ENCODE measurements around the gene MINDY1.
A peak's percentile ranks its signal among the peaks of the same experiment; 100 is the strongest.

Gene MINDY1

GRCh38 chr1:151003180-151003579, 3.5 kb downstream of the MINDY1 start:
- Mint-ChIP-seq H3K27me3 (no peaks in the 10 kb centered on the region), H3K4me3 (peak overlapping the region; percentile 84), H3K36me3 (peaks cover 5% of the 10 kb centered on the region), H3K4me1 (ENCODE audit: low read depth) (peaks cover 81% of the 10 kb centered on the region), H3K27ac (peak overlapping the region; percentile 92), H3K9me3 (ENCODE audit: low read depth) (no peaks in the 10 kb centered on the region)

GRCh38 chr1:151002611-151003010, 4.1 kb downstream of the MINDY1 start:
- Mint-ChIP-seq H3K27me3 (no peaks in the 10 kb centered on the region), H3K4me1 (ENCODE audit: low read depth) (peaks cover 75% of the 10 kb centered on the region), H3K27ac (peak overlapping the region; percentile 92), H3K36me3 (peaks cover 5% of the 10 kb centered on the region), H3K9me3 (ENCODE audit: low read depth) (no peaks in the 10 kb centered on the region), H3K4me3 (peak overlapping the region; percentile 84)

- peak overlapping the region; percentile 47 for H3K4me3 Mint-ChIP-seq
- H3K27me3 Mint-ChIP-seq, result no peaks in the 10 kb centered on the region
- H3K27ac Mint-ChIP-seq, result peak overlapping the region; percentile 55
- no peaks in the 10 kb centered on the region for H3K9me3 Mint-ChIP-seq (ENCODE audit: low read depth)
- peaks cover 5% of the 10 kb centered on the region for H3K36me3 Mint-ChIP-seq
- peaks cover 70% of the 10 kb centered on the region for H3K4me1 Mint-ChIP-seq (ENCODE audit: low read depth)
Observed at GRCh38 chr1:151002051-151002450, 4.7 kb downstream of the MINDY1 start.

GRCh38 chr1:151001602-151002001, 5.1 kb downstream of the MINDY1 start:
- H3K27me3 Mint-ChIP-seq, result no peaks in the 10 kb centered on the region
- H3K36me3 Mint-ChIP-seq, result peaks cover 5% of the 10 kb centered on the region
- H3K27ac Mint-ChIP-seq, result peak overlapping the region; percentile 55
- peaks cover 65% of the 10 kb centered on the region for H3K4me1 Mint-ChIP-seq (ENCODE audit: low read depth)
- H3K4me3 Mint-ChIP-seq, result peak overlapping the region; percentile 47
- no peaks in the 10 kb centered on the region for H3K9me3 Mint-ChIP-seq (ENCODE audit: low read depth)

GRCh38 chr1:151000408-151000807, 6.3 kb downstream of the MINDY1 start:
- H3K4me1 Mint-ChIP-seq (ENCODE audit: low read depth), result peaks cover 54% of the 10 kb centered on the region
- H3K9me3 Mint-ChIP-seq (ENCODE audit: low read depth), result no peaks in the 10 kb centered on the region
- no peak overlapping the region for H3K4me3 Mint-ChIP-seq
- peaks cover 5% of the 10 kb centered on the region for H3K36me3 Mint-ChIP-seq
- H3K27me3 Mint-ChIP-seq, result no peaks in the 10 kb centered on the region
- H3K27ac Mint-ChIP-seq, result peak overlapping the region; percentile 11

GRCh38 chr1:150999926-151000325, 6.8 kb downstream of the MINDY1 start:
- Mint-ChIP-seq H3K27ac (no peak overlapping the region), H3K4me3 (no peak overlapping the region), H3K27me3 (no peaks in the 10 kb centered on the region), H3K36me3 (peaks cover 5% of the 10 kb centered on the region), H3K9me3 (ENCODE audit: low read depth) (no peaks in the 10 kb centered on the region), H3K4me1 (ENCODE audit: low read depth) (peaks cover 50% of the 10 kb centered on the region)

- Mint-ChIP-seq H3K27ac (peak overlapping the region; percentile 22), H3K4me1 (ENCODE audit: low read depth) (peaks cover 44% of the 10 kb centered on the region), H3K9me3 (ENCODE audit: low read depth) (no peaks in the 10 kb centered on the region), H3K27me3 (no peaks in the 10 kb centered on the region), H3K36me3 (peaks cover 5% of the 10 kb centered on the region), H3K4me3 (no peak overlapping the region)
Observed at GRCh38 chr1:150999051-150999674, 7.5 kb downstream of the MINDY1 start.

- no peaks in the 10 kb centered on the region for H3K27me3 Mint-ChIP-seq
- H3K36me3 Mint-ChIP-seq, result peaks cover 5% of the 10 kb centered on the region
- no peak overlapping the region for H3K4me3 Mint-ChIP-seq
- no peaks in the 10 kb centered on the region for H3K9me3 Mint-ChIP-seq (ENCODE audit: low read depth)
- peaks cover 34% of the 10 kb centered on the region for H3K4me1 Mint-ChIP-seq (ENCODE audit: low read depth)
- no peak overlapping the region for H3K27ac Mint-ChIP-seq
Observed at GRCh38 chr1:150997949-150998348, 8.8 kb downstream of the MINDY1 start.

GRCh38 chr1:150997126-150997872, 9.4 kb downstream of the MINDY1 start:
- Mint-ChIP-seq H3K9me3 (ENCODE audit: low read depth) (no peaks in the 10 kb centered on the region), H3K4me3 (no peak overlapping the region), H3K4me1 (ENCODE audit: low read depth) (peaks cover 28% of the 10 kb centered on the region), H3K27me3 (no peaks in the 10 kb centered on the region), H3K27ac (no peak overlapping the region), H3K36me3 (peaks cover 5% of the 10 kb centered on the region)

GRCh38 chr1:150995896-150996295, 10.8 kb downstream of the MINDY1 start:
- no peaks in the 10 kb centered on the region for H3K36me3 Mint-ChIP-seq
- H3K4me3 Mint-ChIP-seq, result no peak overlapping the region

GRCh38 chr1:150995460-150995859, 11.2 kb downstream of the MINDY1 start:
- H3K4me3 Mint-ChIP-seq, result no peak overlapping the region
- H3K27me3 Mint-ChIP-seq, result no peaks in the 10 kb centered on the region
- H3K36me3 Mint-ChIP-seq, result no peaks in the 10 kb centered on the region
- H3K27ac Mint-ChIP-seq, result no peak overlapping the region
- peaks cover 11% of the 10 kb centered on the region for H3K4me1 Mint-ChIP-seq (ENCODE audit: low read depth)
- no peaks in the 10 kb centered on the region for H3K9me3 Mint-ChIP-seq (ENCODE audit: low read depth)

More at GRCh38 chr1:150995896-150996295, 10.8 kb downstream of the MINDY1 start:
- H3K9me3 Mint-ChIP-seq (ENCODE audit: low read depth), result no peaks in the 10 kb centered on the region
- no peak overlapping the region for H3K27ac Mint-ChIP-seq
- H3K4me1 Mint-ChIP-seq (ENCODE audit: low read depth), result peaks cover 15% of the 10 kb centered on the region
- no peaks in the 10 kb centered on the region for H3K27me3 Mint-ChIP-seq

- no peak overlapping the region for H3K27ac Mint-ChIP-seq
- no peaks in the 10 kb centered on the region for H3K27me3 Mint-ChIP-seq
- H3K36me3 Mint-ChIP-seq, result no peaks in the 10 kb centered on the region
- H3K4me1 Mint-ChIP-seq (ENCODE audit: low read depth), result peaks cover 3% of the 10 kb centered on the region
- no peaks in the 10 kb centered on the region for H3K9me3 Mint-ChIP-seq (ENCODE audit: low read depth)
- H3K4me3 Mint-ChIP-seq, result no peak overlapping the region
Observed at GRCh38 chr1:150994248-150994647, 12.5 kb downstream of the MINDY1 start.

GRCh38 chr1:150992626-150993025, 14.1 kb downstream of the MINDY1 start:
- H3K27ac Mint-ChIP-seq, result no peak overlapping the region
- H3K9me3 Mint-ChIP-seq (ENCODE audit: low read depth), result no peaks in the 10 kb centered on the region
- H3K4me1 Mint-ChIP-seq (ENCODE audit: low read depth), result peaks cover 5% of the 10 kb centered on the region
- no peaks in the 10 kb centered on the region for H3K36me3 Mint-ChIP-seq
- H3K27me3 Mint-ChIP-seq, result no peaks in the 10 kb centered on the region
- H3K4me3 Mint-ChIP-seq, result no peak overlapping the region

GRCh38 chr1:150987924-150988323, 18.8 kb downstream of the MINDY1 start:
- H3K9me3 Mint-ChIP-seq (ENCODE audit: low read depth), result no peaks in the 10 kb centered on the region
- no peak overlapping the region for H3K27ac Mint-ChIP-seq
- H3K4me1 Mint-ChIP-seq (ENCODE audit: low read depth), result peaks cover 5% of the 10 kb centered on the region
- no peaks in the 10 kb centered on the region for H3K36me3 Mint-ChIP-seq
- H3K4me3 Mint-ChIP-seq, result no peak overlapping the region
- H3K27me3 Mint-ChIP-seq, result no peaks in the 10 kb centered on the region

- H3K27me3 Mint-ChIP-seq, result no peaks in the 10 kb centered on the region
- H3K27ac Mint-ChIP-seq, result no peak overlapping the region
- H3K36me3 Mint-ChIP-seq, result no peaks in the 10 kb centered on the region
- peaks cover 5% of the 10 kb centered on the region for H3K4me1 Mint-ChIP-seq (ENCODE audit: low read depth)
- H3K4me3 Mint-ChIP-seq, result no peak overlapping the region
- no peaks in the 10 kb centered on the region for H3K9me3 Mint-ChIP-seq (ENCODE audit: low read depth)
Observed at GRCh38 chr1:150985179-150985825, 21.4 kb downstream of the MINDY1 start.
